Gastroesophageal sphincter (tissue), 4 donors: ENCODE measurements around the gene GATA6. TPM values are rescaled to one million over a fixed set of nuclear protein-coding genes. Genes with fewer than 3 reads are reported as not detected.

ENCODE experiments used
- ATAC-seq: fragments of 150-250 bp; one replicate; pipeline ENCODE4 v1.9.1; 2016; ENCODE audit warnings: mild to moderate bottlenecking, moderate library complexity
- H3K27ac ChIP-seq, 4 donors: fragments of 200-600 bp; sonication (generic) in 3 of 4; 1 replicate in 3 of 4; 2 replicates in 1 of 4; pipeline ENCODE4 v1.5.1; 2016 to 2019
- H3K27me3 ChIP-seq: fragments of 200-600 bp; sonication (generic); one replicate; pipeline ENCODE4 v1.5.1; 2019
- H3K36me3 ChIP-seq, 2 donors: fragments of 200-600 bp; sonication (generic); one replicate each; pipeline ENCODE4 v1.5.1; 2019; ENCODE audit warnings: control low read depth in 1 of 2
- H3K4me1 ChIP-seq, 3 donors: fragments of 200-600 bp; sonication (generic); 1 replicate in 2 of 3; 2 replicates in 1 of 3; pipeline ENCODE4 v1.5.1; 2016 to 2019; ENCODE audit warnings: control low read depth in 2 of 3
- H3K4me3 ChIP-seq, 2 donors: fragments of 200-600 bp; sonication (generic); one replicate each; pipeline ENCODE4 v1.5.1; 2019; ENCODE audit warnings: mild to moderate bottlenecking in 1 of 2, moderate library complexity in 1 of 2
- H3K9me3 ChIP-seq, 3 donors: fragments of 200-600 bp; sonication (generic); one replicate each; pipeline ENCODE4 v1.5.1; 2017 to 2019; ENCODE audit warnings: control low read depth in 2 of 3
- CTCF ChIP-seq, 4 experiments: fragments of 200-600 bp in 2 of 4; fragments of 450-650 bp in 2 of 4; sonication (generic) in 1 of 4; IDR thresholded peaks; one replicate each; pipeline ENCODE4 v1.5.1; 2017 to 2019; ENCODE audit warnings: antibody characterized with exemption in 4 of 4, mild to moderate bottlenecking in 2 of 4, moderate library complexity in 2 of 4
- EP300 ChIP-seq: sonication (generic); formaldehyde crosslinking; IDR thresholded peaks from one replicate; pipeline ENCODE4 v1.6.1; 2017; ENCODE audit warnings: antibody characterized with exemption, mild to moderate bottlenecking
- POLR2A ChIP-seq, 2 donors: fragments of 450-650 bp; IDR thresholded peaks; one replicate each; pipeline ENCODE4 v1.6.1; 2017; ENCODE audit warnings: antibody characterized with exemption in 2 of 2, mild to moderate bottlenecking in 2 of 2, moderate library complexity in 1 of 2
- POLR2AphosphoS5 ChIP-seq: sonication (generic); formaldehyde crosslinking; IDR thresholded peaks from one replicate; pipeline ENCODE4 v1.6.1; 2017; ENCODE audit warnings: antibody characterized with exemption
- WGBS, 2 donors: methylation state at CpG; one replicate each; pipeline ENCODE4 v1.1.5; 2018; ENCODE audit warnings: low coverage in 1 of 2; 5-methylcytosine and 5-hydroxymethylcytosine counted together
- total RNA-seq, 4 donors: library from RNA; depleted of rRNA; stranded (reverse); fragments of >200 nt; gene quantifications; one replicate each; pipeline ENCODE4 v1.1.0, GENCODE V29; 2016

GATA6 gene
- 10 to 100 TPM in 1 of 4 donors, 1 to 10 TPM in 3; 7.5 to 12.4 (median 9.5) TPM for total RNA-seq

- H3K4me1 ChIP-seq: peaks cover 0 to 82% (median 21%) of the 10 kb centered on the region in 3 donors
- 0% methylated on average over 9 of the region's 87 CpGs; no CpG with 5 or more reads in 1 of the 2 donors for WGBS, 2 donors
- H3K9me3 ChIP-seq: no peaks in the 10 kb centered on the region
- no peaks in the 10 kb centered on the region for H3K36me3 ChIP-seq
- ATAC-seq: peak; percentile 75
- peak within 1 kb of the TSS; percentile 73 to 82 for H3K4me3 ChIP-seq
- TF ChIP-seq EP300 (no peak), POLR2AphosphoS5 (peak; percentile 69), POLR2A (IDR thresholded peaks at IDR 0.05) (peak; percentile 84 to 86), CTCF (IDR thresholded peaks at IDR 0.05) (peak in 3 of 4 experiments; percentile 45 to 74 (median 51))
- H3K27me3 ChIP-seq: peaks cover 94% of the 10 kb centered on the region
- H3K27ac ChIP-seq: peak within 1 kb of the TSS; percentile 76 to 91 (median 86)
These were observed at the start of gene GATA6 for GRCh38 chr18:22169011-22169888. Gene GATA6 (plus strand): TSS chr18:22169589. CDS start chr18:22171145, 1,556 bp downstream.

GRCh38 chr18:22124970-22125369 is 44.4 kb upstream of the GATA6 start:
- ATAC-seq: no peak
- Histone ChIP-seq H3K36me3 (no peaks in the 10 kb centered on the region), H3K4me3 (no peak overlapping the region), H3K27ac (no peak overlapping the region), H3K9me3 (peaks cover 0 to 11% (median 0%) of the 10 kb centered on the region in 3 donors), H3K4me1 (no peaks in the 10 kb centered on the region), H3K27me3 (peaks cover 15% of the 10 kb centered on the region)
- TF ChIP-seq EP300: no peak
- TF ChIP-seq POLR2AphosphoS5: no peak
- TF ChIP-seq POLR2A (IDR thresholded peaks at IDR 0.05): no peak
- TF ChIP-seq CTCF (IDR thresholded peaks at IDR 0.05): no peak
- WGBS, 2 donors: 90 to 96% methylated on average over 1 of the region's 1 CpG

- no peak overlapping the region for H3K4me3 ChIP-seq
- ATAC-seq: no peak
- TF ChIP-seq POLR2A (IDR thresholded peaks at IDR 0.05) (no peak), POLR2AphosphoS5 (no peak), CTCF (IDR thresholded peaks at IDR 0.05) (no peak), EP300 (no peak)
- 50 to 66% methylated on average over 4 to 5 of the region's 5 CpGs for WGBS, 2 donors
- H3K36me3 ChIP-seq: no peaks in the 10 kb centered on the region
- H3K27me3 ChIP-seq: peaks cover 14% of the 10 kb centered on the region
- no peaks in the 10 kb centered on the region for H3K4me1 ChIP-seq
- H3K27ac ChIP-seq: no peak overlapping the region
- H3K9me3 ChIP-seq: no peaks in the 10 kb centered on the region
These were observed 40.4 kb upstream of the GATA6 start for GRCh38 chr18:22128954-22129353.

- no peak overlapping the region for H3K27ac ChIP-seq
- WGBS, 2 donors: 62 to 70% methylated on average over 1 of the region's 1 CpG
- no peaks in the 10 kb centered on the region for H3K4me1 ChIP-seq
- H3K9me3 ChIP-seq: no peaks in the 10 kb centered on the region
- peaks cover 9% of the 10 kb centered on the region for H3K27me3 ChIP-seq
- no peak for ATAC-seq
- no peak for TF ChIP-seq POLR2AphosphoS5
- TF ChIP-seq EP300: no peak
- TF ChIP-seq CTCF (IDR thresholded peaks at IDR 0.05): no peak
- TF ChIP-seq POLR2A (IDR thresholded peaks at IDR 0.05): no peak
- no peaks in the 10 kb centered on the region for H3K36me3 ChIP-seq
- H3K4me3 ChIP-seq: no peak overlapping the region
These were observed 39.6 kb upstream of the GATA6 start for GRCh38 chr18:22129778-22130177.

GRCh38 chr18:22132258-22132657 is 37.1 kb upstream of the GATA6 start:
- Histone ChIP-seq H3K36me3 (no peaks in the 10 kb centered on the region), H3K9me3 (no peaks in the 10 kb centered on the region), H3K27me3 (peaks cover 3% of the 10 kb centered on the region), H3K4me1 (no peaks in the 10 kb centered on the region), H3K4me3 (no peak overlapping the region), H3K27ac (no peak overlapping the region)
- TF ChIP-seq POLR2A (IDR thresholded peaks at IDR 0.05) (no peak), EP300 (no peak), POLR2AphosphoS5 (no peak), CTCF (IDR thresholded peaks at IDR 0.05) (no peak)
- WGBS, 2 donors: 90 to 100% methylated on average over 2 of the region's 2 CpGs
- ATAC-seq: no peak
